ENCODE data around the gene ATR. TPM values are rescaled to one million over a fixed set of nuclear protein-coding genes. Genes with fewer than 3 reads are reported as not detected.

Gene ATR
- total and polyA plus RNA-seq, 9 of the 15 experiments (the other 6 are each of a cell fraction or from before 2014, with no cell fraction given) = 18.0 to 37.8 (median 23.2) TPM

- no peak for FAIRE-seq
- Histone ChIP-seq H3K9me3 (replicated peaks; ENCODE audit: control insufficient read depth, insufficient read depth, low read depth, low read length) (no peaks in the 10 kb centered on the region), H3K4me2 (ENCODE audit: insufficient read depth, low read length) (no peak overlapping the region), H4K20me1 (replicated peaks; ENCODE audit: control insufficient read depth, insufficient read depth, low read length) (no peaks in the 10 kb centered on the region), H3K4me3 (no peak overlapping the region), H3K9me1 (ENCODE audit: control insufficient read depth, insufficient read depth, low read length) (no peaks in the 10 kb centered on the region), H3K9ac (ENCODE audit: insufficient read depth in 1 of 2, low read depth in 2 of 2, low read length in 2 of 2) (no peak overlapping the region), H3K27me3 (ENCODE audit: control insufficient read depth in 2 of 2, insufficient read depth in 2 of 2, low read length in 2 of 2) (no peaks in the 10 kb centered on the region), H3K4me1 (replicated peaks in 1 of 2; ENCODE audit: control insufficient read depth in 2 of 2, insufficient read depth in 2 of 2, low read length in 2 of 2) (peaks cover 0 to 4% of the 10 kb centered on the region in 2 experiments; a peak in 2 of 5 replicates), H3K36me3 (ENCODE audit: control insufficient read depth, insufficient read depth, low read length) (peaks cover 42% of the 10 kb centered on the region), H2AFZ (ENCODE audit: low read depth, low read length) (no peak overlapping the region), H3K79me2 (ENCODE audit: control insufficient read depth, insufficient read depth, low read length) (no peaks in the 10 kb centered on the region), H3K27ac (ENCODE audit: extremely low read depth, low read depth, low read length) (no peak overlapping the region)
- POLR2A ChIA-PET = interaction anchor here (0.6 kb wide), 1 partner anchor 108 kb away, joined by 3 read pairs; no protein-coding TSS in a partner anchor
- CTCF ChIA-PET (ENCODE audit: low intra/inter-chr PET ratio) = no interaction called here
- BruUV-seq (replicated peaks) = no TSS peak
- in situ Hi-C loops (cut with MboI) (no loop called here), intact Hi-C loops (cut with micrococcal nuclease) (no loop called here)
- DNase-seq (ENCODE audit: extremely low read depth in 1 of 4, low spot score in 3 of 4) = no peak
- no peak for ATAC-seq
- WGBS (ENCODE audit: insufficient coverage, low coverage, missing lambda C conversion rate) = 91% methylated on average over 1 of the region's 1 CpG
- TF ChIP-seq TSC22D4 (tag; IDR thresholded peaks at IDR 0.05) (no peak), E2F4 (CRISPR knock-in tag; IDR thresholded peaks at IDR 0.05; ENCODE audit: low read depth) (no peak), NELFE (IDR thresholded peaks at IDR 0.05; ENCODE audit: insufficient read depth, insufficient read length) (no peak), ZNF518B (CRISPR knock-in tag; IDR thresholded peaks at IDR 0.05) (no peak), ESRRA (IDR thresholded peaks at IDR 0.05; ENCODE audit: borderline replicate concordance, low read depth) (no peak), EGR1 (conservative IDR thresholded peaks at IDR 0.05) (no peak), HMGXB4 (CRISPR knock-in tag; IDR thresholded peaks at IDR 0.05) (no peak), MITF (IDR thresholded peaks at IDR 0.05) (no peak), TAF15 (IDR thresholded peaks at IDR 0.05; ENCODE audit: low read depth, low read length) (no peak), ZNF584 (CRISPR knock-in tag; IDR thresholded peaks at IDR 0.05; ENCODE audit: low read depth) (no peak), RAD21 (CRISPR knock-in tag; conservative IDR thresholded peaks at IDR 0.05 in 1 of 2, IDR thresholded peaks at IDR 0.05 in 1 of 2) (no peak), SIN3A (IDR thresholded peaks at IDR 0.05; ENCODE audit: borderline replicate concordance in 2 of 2, control insufficient read depth in 1 of 2, low read depth in 2 of 2, low read length in 2 of 2) (no peak)
Observed at GRCh38 chr3:142530296-142530695, 48.2 kb downstream of the ATR start.
